SKM-1 treated with dmso at 0.1 percent for 144 hours (cell line): ENCODE measurements around the gene ARHGDIA.
A peak's percentile ranks its signal among the peaks of the same experiment; 100 is the strongest.

Experiments used
- DNase-seq: peaks from one replicate; lab custom pipeline; 2025; ENCODE audit not compliant: unreplicated experiment; lab: John Stamatoyannopoulos, UW

ARHGDIA gene

DNA sequence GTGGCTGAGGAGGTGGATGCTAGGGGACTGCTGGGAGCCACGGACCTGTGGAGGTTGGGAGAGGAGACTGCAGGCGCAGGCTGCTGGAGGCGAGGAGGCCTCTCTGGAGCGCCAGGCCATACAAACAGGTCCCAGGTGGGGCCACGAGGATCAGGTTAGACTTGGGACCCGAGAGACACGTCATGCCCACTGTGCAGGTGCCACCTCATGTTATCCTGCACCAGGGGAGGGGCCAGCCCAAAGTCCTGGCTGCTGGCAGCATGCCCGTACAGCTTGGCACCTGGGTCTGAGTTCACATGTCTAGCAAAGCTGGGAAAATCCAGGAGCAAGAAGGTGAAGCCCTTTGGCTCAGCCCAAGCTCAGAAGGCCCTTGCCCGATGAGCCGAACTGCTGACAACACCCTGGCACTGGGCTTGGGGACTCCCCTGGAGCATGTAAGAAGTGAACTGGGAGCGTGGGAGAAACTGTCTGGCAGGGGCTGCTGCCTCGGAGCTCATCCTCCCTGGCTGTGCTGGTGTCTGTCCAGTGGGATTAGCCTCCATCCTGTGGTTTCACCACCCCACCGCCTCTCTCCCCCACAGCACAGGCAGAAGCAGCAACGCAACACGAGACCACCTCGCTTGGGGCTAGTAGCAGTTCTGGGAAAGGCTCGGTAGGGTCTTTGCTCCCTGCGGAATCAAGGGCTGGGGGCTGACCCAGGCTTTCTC lies 5.3 kb downstream of the ARHGDIA start:
- no peak for DNase-seq

DNA sequence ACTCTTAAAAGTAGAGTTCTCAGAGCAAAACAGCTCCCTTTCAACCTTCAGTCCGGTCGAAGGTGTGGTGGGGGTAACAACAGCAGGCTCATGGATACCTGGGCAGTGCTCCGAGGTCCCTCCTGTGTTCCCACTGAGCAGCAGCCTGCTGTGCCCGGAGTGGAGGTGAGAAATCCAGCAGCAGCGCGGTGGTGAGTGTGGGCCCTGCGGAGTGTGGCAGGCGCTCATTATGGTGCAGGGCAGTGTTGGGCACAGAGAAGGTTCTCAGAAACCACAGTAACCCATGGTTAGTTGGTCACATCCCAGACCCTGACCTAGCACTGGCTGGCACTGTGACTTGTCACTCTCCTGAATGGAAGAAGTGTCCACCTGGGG lies 5.8 kb downstream of the ARHGDIA start:
- DNase-seq = no peak

DNA sequence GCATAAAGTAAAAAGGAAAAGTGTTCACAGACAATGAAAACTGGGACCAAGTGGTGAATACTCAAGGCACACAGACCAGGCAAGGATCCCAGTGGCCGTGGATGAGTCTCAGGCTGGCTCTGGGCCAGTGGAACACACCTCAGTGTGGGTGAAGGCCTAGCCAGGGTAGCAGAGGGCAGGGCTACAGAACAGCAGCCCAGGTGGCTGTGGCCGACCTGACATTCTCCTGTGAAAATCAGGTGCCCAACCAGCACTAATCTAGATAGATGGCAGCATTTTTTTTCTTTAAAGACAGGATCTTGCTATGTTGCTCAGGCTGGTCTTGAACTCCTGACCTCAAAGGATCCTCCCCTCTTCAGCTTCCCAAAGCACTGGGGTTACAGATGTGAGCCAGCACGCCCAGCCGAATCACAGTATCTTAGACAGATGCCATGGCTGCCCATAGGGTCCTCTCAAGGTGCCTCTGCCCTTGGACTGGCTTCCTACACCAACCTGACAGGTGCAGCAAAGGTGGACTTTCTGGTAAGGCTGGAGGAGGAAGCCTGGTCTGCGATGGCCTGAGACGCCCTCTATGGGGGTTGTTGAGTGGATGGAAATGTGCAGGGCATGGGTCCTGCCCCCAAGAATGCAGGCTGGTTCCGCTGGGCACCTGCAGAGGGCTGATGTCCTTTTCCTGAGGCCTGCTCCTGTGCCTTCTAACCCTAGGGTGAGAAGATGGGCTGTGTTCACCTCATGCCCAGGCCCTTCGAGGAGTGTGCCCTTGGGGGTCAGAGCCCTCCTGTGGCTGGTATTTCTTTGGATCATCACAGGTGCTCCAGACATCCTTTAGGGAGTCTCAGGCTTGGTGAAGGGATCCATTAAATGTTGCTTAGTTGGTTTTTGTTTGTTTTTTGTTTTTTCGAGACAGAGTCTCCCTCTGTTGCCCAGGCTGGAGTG lies 7.0 kb downstream of the ARHGDIA start:
- DNase-seq = no peak

DNA sequence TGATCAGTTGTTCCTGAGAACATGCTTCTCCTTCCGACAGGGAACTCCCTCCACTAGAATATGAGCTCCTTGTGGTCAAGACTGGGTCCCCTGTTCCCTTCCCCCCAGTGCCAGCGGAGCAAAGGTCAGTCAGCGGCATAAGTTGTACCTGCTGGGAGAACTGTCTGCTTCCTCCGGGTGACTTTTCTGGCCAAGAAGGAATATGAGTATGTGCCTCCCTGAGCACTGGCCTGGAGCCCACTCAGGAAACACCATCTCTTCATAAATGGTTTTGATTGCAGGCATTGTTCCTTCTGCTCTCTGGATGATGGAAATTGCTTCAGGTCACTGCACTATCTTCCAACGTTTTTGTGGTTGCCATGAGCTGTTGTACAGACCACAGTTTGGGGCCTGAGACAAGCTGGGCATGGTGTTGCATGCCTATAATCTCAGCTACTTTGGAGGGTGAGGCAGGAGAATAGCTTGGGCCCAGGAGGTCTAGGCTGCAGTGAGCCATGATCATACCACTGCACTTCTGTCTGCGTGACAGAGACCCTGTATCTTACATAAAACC lies 7.9 kb downstream of the ARHGDIA start:
- no peak for DNase-seq

DNA sequence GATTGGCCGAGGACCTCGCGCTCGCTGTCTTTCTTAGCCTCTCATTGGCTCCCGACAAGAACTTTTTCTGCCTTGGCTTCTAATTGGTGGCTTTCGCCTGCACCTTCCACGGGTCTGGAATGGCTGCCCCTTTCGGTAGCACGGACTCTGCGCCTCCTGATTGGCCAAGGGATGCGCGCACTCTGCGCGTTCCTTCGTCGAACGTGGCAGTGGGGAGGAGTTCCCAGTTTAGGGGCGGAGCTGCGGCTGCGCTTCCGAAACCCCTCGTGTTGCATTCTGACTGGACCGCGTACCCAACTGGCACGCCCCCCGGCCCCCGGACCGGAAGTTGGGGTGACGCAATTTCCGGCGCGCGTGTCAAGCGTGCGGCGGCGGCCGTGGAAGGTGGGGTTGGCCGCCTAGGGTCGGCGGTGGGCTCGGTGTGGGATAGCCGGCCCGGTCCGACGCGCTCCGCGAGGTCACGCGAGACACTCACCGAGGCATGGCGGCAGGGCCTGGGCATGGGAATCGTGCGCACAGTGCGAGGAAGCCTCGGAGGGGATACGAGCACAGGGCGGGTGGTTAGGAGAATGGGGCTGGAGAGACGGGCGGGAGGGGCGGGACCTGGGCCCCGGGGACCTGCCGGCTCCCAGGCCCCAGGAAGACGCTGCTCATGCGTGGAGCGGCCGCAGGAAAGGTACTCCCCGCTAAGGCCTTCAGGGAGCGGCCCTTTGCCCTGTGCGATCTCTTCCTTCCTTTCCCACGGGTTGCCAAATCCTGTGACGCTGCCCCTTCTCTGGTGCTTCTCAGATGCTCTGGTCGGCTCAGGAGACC lies 10.2 kb downstream of the ARHGDIA start:
- DNase-seq = peak; percentile 100

DNA sequence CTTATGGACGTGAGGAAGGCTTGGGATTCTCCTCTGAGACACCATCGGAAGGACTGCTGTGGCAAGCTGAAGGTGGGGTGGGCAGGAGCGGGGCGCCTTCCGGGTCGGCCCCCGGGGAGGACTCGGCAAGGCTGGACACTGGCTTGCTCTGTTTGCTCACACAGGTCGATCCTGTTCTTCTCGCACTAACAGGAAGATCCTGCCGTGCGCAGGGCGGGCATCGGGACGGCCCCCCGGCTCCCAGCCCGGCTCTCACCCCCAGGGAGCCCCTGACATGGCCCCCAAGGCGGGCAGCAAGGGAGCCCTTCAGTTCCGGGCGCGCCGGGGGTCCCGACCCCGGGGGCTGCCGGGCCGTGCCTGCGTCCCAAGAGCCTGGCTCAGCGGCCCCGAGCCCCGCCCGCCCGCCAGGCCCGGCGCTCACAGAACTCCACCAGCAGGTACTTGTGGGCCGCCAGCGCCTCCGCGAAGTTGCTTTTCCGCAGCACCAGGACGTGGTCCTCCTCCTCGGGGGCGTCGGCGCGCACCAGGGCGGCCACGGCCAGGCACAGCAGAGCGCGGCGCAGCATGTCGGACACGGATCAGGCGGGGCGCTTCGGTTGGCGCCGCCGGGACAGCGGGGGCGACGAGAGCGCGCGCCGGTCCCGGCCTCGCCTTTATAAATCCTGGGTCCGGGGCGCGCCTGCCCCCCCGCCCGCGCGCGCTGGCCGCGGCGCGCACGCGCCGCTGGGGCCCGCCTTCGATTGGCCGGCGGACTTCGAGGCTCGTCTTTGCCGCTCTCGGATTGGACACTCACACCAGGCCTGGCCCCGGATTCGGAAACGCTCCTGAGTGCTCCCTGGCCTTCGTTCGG lies 11.0 kb downstream of the ARHGDIA start, which contains the start of gene P4HB:
Gene P4HB (minus strand): TSS at position 630 of the 850 bp plus-strand sequence. CDS start 64 bp downstream, at position 566.
- DNase-seq = no peak

DNA sequence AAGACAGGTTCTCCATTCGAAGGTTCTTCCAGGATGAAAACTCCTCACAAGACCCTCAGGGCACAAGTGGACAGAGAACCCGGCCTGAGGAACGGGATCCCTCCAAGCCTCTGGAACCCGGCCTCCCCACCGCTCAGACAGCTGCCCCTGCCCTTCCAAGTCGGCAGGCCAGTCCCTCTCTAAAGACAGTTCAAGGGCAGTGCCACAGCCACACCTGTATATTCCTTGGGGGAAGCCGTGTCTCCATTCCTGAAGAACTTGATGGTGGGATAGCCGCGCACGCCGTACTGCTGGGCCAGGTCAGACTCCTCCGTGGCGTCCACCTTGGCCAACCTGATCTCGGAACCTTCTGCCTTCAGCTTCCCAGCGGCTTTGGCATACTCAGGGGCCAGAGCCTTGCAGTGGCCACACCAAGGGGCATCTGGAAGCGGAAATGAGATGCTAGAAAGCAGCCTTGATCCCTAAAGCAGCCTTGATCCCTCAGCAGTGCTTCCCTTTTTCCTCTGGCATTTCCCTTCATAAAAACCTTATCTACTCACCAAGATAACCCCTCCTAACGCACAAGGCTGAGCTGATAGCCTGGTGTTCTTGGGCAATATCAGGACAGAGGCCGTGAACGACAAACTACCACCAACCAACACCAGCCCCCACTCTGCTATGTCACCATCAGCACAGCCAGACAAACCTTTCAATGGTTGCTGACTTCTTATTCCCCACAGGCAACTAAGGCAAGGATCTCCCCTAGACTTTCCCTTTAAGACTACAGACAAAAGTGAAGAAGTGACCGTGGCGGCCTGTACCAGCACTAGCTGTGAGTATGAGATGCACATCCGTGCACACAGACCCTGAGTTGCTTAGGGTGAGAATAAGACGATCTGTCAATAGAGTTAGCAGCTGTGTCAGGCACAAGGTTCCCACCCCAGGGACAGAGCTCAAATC lies 11.9 kb downstream of the ARHGDIA start:
- DNase-seq = no peak

DNA sequence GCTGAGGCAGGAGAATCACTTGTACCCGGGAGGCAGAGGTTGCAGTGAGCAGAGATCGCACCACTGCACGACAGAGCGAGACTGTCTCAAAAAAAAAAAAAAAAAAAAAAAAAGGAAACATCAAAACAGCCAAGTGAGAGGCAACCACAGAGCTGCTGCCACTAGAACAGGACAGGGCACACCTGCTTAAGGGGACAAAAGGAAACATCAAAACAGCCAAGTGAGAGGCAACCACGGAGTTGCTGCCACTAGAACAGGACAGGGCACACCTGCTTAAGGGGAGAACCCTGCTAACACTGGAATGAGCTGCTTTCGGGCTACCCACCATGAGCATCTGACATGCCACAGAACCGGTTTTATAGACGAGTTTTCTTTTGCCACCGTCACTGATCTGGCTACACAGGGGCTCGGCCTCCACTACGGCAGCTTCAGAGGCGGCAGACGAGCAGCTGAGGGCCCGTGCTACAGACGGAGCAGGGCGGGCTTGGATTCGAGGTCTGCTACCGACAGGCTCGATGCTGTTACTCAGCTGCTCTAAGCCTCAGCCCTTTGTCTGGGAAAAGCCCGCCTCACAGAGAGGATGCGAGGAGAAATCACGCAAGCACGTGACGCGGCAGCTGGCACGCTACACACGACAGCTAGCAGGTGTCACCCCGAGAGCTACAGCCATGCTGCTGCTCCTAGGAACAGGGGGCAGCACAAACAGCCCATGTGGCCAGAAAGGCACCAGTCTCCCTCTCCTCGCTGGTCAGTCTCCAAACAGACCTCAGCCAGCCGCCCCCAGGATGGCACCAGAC lies 12.8 kb downstream of the ARHGDIA start:
- DNase-seq = no peak

DNA sequence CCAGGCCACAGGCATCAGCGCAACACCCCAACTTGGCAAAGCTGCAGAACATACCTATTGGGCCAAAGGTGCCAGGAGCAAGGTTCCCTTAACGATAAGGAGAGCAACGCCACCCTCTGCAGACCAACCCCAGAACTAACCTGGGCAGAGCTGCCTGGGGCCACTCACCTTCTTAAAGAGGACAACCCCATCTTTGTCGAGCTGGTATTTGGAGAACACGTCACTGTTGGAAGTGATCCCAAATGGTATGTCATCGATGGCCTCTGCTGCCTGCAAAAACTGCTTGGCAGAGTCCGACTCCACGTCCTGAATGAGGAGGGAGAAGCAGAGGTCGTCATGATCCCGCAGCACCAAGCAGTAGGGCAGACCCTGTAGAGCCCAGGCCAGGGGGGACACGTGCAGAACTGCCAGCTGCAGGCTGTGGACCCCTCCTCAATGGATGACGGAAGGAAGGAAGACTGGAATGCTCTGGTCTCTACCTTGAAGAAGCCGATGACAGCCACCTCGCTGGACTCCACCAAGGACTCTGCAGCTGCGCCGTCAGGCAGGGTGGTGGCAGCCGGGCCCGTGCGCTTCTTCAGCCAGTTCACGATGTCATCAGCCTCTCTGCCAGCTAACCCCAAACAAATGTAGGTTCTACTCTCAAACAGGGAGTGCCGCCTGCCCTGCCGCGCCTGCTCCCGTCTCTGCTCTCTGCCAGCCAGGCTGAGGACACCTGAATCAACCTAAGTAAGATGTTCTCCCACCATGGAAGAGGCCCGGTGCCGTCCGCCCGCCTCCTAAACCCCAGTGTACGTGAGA lies 16.0 kb downstream of the ARHGDIA start:
- no peak for DNase-seq

DNA sequence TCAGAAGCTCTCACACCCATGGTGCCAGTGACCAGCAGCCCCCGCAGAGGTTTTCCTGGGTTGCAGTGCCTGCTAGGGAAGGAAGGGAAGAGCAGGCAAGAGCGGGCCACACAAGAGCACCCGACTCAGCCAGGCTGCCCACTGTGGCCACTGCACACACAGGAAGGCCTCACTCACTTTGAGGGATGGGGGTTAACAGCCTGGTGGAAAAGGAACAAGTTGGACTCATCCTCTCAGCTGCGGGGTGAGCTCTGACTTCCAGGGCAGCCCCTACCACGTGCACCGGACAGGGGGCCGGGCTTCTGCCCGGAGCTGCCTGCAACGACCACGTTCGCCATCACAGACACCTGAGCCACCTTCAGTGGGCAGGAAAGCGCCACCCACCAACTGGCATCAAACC lies 18.9 kb downstream of the ARHGDIA start:
- DNase-seq = no peak

DNA sequence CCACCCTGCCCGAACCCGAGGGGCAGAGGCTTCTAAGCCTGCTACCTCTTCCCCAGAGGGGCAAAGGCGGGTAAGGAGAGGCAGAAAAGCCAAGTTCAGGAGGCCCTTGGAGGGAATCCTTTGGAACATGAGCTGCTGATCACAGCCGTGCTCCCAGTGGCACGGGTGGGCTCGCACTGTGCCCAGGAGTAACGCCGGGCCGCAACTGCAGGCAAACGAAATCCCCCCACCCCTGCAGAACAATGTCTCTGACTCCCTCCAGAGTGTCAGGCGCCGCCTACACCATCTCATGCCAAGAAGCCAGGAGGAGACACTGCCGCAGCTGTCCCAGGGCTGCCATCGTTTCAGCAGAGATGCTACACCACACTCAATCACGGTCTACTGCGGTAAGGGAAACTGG lies 19.7 kb downstream of the ARHGDIA start:
- no peak for DNase-seq

DNA sequence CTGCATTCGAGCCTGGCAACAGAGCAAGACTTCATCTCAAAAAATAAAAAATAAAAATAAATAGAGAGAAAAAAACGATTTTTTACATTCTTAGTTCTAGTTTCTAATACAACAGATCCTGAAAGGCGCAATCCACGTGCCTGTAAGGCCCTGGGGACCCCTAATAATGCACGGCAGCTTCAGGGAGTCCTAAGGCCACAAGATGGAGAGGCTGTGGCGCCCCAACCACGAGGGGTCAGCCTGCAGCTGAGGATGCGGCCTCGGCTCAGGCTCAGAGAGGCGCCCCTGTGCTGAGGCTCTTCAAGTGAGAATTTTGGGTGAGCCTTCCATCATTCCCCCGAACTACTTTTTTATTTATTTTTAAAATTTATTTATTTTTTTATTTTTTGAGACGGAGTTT lies 21.7 kb downstream of the ARHGDIA start:
- DNase-seq = no peak

DNA sequence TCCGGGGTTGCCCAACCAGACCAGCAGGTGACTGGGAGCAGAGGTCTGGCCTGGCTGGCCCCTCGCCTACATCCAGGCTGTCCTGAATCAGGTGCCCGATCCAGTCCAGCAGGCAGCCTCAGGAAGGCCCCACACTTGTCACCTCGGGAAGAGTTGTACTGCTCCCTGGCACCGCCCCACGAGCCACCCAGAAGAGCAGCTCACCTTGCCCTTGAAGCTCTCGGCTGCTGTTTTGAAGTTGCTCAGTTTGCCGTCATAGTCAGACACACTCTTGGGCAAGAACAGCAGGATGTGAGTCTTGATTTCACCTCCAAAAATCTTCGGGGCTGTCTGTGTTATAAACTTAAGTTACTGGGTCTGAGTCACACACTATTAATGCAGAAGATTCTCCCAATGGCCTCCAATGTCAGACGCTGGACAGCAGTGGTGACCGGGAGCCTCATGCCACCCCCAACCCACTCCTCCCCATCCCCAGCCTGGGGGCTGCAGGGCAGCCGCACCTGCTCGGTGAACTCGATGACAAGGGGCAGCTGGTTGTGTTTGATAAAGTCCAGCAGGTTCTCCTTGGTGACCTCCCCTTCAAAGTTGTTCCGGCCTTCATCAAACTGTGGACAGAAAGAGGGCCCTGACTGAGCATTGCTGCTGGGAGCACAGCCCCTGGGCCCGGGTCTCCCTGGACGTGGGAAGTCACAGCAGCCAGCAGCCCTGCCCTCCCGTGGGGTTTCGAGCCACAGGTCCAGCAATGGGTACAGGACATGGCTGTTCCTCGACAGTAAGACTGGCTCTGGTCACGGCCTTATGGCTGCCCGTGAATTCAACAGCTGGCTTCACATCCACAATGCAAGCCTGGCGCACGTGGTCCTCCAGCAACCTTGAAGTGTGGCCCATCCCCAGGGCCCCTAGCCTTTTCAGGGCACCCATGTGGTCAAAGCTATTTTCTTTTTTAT lies 24.1 kb downstream of the ARHGDIA start:
- no peak for DNase-seq

DNA sequence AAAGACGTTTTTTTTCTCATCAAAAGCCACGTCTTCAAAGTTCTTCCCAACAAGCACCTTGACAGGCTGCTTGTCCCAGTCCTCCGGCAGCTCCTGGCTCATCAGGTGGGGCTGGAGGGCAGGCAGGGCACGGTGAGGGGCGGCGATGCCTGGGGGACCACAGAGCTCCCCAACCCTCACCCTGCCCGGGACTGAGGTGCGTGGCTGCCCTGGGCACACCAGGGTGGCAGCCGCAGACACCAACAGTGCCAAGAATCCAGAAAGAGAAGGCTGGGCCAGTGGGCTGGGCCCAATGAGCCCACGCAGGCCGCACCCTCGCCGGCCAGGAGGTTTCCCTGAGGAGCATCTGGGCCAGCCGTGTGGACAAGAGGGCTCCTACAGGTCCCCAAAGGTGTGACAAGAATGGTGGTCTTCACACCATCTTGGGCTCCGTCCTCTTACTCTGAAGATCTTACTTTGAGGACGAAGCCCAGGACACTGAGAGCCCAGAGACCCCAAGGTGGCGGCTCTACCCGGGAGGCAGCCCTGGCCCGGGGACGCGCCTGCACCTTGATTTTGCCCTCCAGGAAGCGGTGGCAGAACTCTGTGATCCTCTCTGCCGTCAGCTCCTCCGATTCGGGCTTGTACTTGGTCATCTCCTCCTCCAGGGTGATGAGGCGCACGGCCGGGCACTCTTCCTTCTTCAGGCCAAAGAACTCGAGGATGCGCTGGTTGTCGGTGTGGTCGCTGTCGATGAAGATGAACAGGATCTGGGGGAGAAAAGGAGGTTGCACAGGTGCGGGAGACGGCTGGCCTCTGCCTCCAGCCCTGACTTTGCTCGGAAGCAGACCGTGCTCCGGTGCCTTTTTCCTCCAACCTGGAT lies 25.0 kb downstream of the ARHGDIA start:
- no peak for DNase-seq

DNA sequence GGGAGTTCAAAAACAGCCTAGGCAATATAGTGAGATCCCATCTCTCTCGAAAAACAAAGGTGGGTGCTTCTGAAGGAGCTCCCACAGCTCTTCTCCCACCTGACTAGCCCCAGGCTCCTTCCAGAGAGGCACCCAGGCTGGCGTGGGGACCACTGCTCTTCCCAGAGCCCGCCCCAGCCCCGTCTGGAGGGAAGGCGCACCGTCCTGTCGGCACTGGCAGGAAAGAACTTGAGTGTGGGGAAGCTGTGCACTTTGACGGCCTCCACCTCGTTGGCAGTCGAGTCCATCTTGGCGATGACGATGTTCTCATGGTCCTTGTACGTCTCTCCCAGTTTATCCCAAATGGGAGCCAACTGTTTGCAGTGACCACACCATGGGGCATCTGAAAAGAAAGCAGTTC lies 25.8 kb downstream of the ARHGDIA start:
- no peak for DNase-seq
